HG03196 (cell line): ENCODE results near the gene SP1.
"Not testable (repeated sequence)": the region's sequence is repeated elsewhere in the genome, so short reads cannot be mapped to it uniquely, and the experiment has no call there.

ENCODE experiments used
- ATAC-seq: cut with Tn5 transposase; IDR thresholded peaks from one replicate; pipeline ENCODE4 v1.9.1; 2021; ENCODE audit not compliant: unreplicated experiment

SP1 gene

DNA sequence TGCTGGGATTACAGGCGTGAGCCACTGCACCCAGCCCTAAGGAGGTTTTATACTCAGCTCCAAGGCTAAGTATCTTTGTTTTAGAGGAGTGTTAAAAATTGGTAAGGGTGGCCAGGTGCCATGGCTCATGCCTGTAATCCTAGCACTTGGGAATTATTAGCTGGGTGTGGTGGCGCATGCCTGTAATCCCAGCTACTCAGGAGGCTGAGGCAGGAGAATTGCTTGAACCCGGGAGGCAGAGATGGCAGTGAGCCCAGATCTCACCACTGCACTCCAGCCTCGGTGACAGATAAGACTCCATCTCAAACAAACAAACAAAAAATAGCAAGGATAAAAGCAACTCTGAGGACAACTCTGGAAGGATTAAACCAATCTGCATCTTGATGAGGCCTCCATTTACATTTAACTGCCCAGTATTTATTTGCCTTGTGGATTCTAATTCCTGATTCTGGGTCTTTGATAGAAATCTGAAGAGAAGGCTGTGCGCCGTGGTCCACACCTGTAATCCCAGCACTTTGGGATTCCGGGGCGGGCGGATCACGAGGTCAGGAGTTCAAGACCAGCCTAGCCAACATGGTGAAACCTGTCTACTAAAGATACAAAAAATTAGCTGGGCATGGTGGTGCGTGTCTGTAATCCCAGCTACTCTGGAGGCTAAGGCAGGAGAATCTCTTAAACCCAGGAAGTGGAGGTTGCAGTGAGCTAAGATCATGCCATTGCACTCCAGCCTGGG is 64.8 kb downstream of the SP1 start:
- not testable (repeated sequence) for ATAC-seq

DNA sequence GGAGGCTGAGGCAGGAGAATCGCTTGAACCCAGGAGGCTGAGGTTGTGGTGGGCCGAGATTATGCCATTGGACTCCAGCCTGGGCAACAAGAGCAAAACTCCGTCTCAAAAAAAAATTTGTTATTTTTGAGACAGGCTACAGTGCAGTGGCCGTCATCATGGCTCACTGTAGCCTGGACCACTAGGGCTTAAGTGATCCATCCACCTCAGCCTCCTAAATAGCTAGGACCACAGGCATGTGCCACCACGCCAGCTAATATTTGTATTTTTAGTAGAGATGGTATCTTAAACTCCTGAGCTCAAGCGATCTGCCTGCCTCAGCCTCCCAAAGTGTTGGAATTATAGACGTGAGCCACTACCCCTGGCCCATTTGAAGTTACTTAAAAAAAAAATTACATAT is 71.0 kb downstream of the SP1 start:
- no peak for ATAC-seq

GRCh38 chr12:53451661-53452158 is 71.7 kb downstream of the SP1 start, which contains the start of gene PCBP2:
PCBP2 (plus strand) TSS chr12:53452102; CDS start chr12:53454801, 2,699 bp downstream.
- ATAC-seq, result peak; percentile 97

DNA sequence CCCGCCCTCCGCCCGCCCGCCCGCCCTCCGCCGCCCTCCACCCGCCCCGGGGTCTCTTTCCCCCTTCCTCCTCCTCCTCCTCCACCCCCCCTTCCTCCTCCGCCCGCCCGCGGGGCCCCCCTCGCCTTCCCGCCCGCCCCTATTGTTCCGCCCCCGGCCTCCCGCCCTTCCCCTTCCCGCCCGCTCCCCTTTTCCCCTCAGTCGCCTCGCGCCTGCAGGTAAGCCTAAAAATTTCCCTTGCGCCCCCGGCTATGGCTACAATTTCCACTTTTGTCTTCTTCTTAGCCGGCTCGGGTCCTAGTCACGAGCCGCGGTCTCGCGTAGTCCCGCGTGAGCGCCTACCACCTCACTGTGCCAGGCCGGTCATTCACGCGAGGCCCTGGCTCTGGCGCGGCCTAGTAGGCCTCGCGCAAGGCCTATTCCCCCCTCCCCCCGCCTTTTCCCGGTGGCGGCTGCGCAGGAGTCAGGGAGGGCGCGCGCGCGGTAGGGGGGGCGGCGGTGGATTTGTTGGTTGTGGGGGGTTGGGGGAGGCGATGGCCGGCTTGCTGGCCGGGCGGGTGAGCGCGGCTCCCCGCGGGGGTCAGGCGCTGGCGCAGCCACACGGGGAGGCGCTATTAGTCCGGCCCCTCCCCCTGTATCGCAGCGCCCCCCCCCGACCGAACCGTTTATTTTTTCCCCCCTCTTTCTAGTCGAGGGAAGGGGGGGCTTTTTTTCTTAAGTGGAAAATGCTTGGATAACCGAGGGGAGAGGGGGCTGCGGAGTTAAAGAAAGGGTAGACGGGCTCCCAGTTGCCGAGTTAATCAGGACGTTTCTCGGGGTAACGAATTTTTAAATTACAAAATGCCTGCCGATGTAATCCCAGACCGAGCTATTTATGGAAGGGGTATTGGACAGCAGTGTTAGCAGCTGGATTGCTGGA is 72.4 kb downstream of the SP1 start:
- ATAC-seq, result no peak

GRCh38 chr12:53453953-53454640 is 74.1 kb downstream of the SP1 start:
- no peak for ATAC-seq

DNA sequence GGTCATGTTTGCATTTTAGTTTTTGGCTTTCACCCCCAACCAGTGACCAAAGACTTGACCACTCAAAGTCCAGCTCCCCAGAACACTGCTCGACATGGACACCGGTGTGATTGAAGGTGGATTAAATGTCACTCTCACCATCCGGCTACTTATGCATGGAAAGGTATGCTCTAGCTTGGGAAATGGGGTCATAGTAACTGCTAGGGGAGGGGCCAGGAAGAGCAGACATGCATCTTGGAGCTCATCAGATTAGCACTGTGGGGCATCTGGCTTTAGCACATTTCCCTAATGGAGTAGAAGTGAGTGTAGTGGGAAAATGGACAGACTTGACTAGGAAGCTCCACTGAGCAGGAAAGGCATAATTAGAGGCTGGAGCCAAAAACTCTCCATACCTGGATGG is 74.7 kb downstream of the SP1 start:
- no peak for ATAC-seq

- no peak for ATAC-seq
Observed at GRCh38 chr12:53456654-53457366, 76.8 kb downstream of the SP1 start.

GRCh38 chr12:53459097-53459496 is 79.1 kb downstream of the SP1 start:
- no peak for ATAC-seq

GRCh38 chr12:53461059-53461458 is 81.1 kb downstream of the SP1 start:
- ATAC-seq, result no peak

GRCh38 chr12:53461591-53461990 is 81.6 kb downstream of the SP1 start:
- no peak for ATAC-seq

DNA sequence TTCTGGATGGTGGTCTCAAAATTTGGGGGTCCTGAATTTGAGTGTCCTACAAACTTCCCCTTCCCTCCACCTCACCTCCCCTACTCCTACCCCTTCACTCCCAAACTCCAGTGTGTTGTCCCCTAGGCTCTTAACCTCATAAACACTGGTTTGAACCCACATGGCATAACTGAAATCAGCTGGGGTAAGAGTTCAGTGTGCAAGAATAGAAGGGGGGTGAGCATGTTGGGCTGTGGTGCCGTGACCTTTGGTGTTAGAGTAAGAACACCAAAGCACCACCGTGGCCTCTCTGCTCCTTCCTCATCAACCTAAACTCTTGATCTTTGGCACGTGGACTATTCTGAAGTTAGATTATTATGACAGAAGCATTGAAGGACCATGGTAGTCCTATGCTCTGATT is 83.0 kb downstream of the SP1 start:
- ATAC-seq, result no peak

GRCh38 chr12:53463802-53464560 is 84.0 kb downstream of the SP1 start:
- no peak for ATAC-seq

GRCh38 chr12:53464685-53465418 is 84.9 kb downstream of the SP1 start:
- ATAC-seq, result no peak

DNA sequence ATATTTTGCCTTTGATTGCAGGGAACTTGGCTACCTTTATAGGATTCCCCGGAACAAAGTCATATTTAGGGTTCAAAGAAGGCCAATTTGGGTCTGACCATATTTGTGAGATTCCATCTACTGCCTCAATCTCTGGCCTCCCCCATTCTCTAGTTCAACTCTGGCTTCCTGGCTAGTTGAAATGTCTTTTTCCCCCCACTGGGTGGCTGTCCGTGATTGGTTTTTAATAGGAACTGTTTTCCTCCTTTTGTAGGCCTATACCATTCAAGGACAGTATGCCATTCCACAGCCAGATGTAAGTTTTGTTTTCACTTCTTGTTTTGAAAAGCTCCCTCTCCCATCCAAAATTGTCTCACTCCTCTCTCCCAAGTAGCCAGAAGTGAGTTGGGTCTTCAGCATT is 85.7 kb downstream of the SP1 start:
- no peak for ATAC-seq
